H1 (cell line): ENCODE results near the gene R3HDM1. TPM values are rescaled to one million over a fixed set of nuclear protein-coding genes. Genes with fewer than 3 reads are reported as not detected.

Experiments used
- CTCF ChIA-PET: fragments of 300-600 bp; sonication (Branson Sonifier 250); formaldehyde crosslinking; loops from one replicate; lab custom pipeline; 2021; ENCODE audit not compliant: partially characterized antibody; lab: Charles Lee
- POLR2A ChIA-PET: fragments of 300-600 bp; sonication (Branson Sonifier 250); formaldehyde crosslinking; loops from one replicate; lab custom pipeline; 2021; ENCODE audit warnings: inconsistent platforms; ENCODE audit not compliant: partially characterized antibody; lab: Charles Lee
- DNase-seq, 2 experiments: peaks; one replicate each; pipeline versions ENCODE4 v3.0.0 to v3.0.0-alpha.2; 2010 to 2022; ENCODE audit warnings: low spot score in 2 of 2, low read depth in 1 of 2, mixed read lengths in 1 of 2
- FAIRE-seq: peaks from 2 replicates; lab custom pipeline; 2011; peaks lifted over from hg19 to GRCh38; lab: Jason Lieb, UNC
- H2AFZ ChIP-seq: 2 replicates; pipeline ENCODE4 v1.8.1; 2012; ENCODE audit warnings: low read length, inconsistent platforms
- H2AK5ac ChIP-seq: 2 replicates; pipeline ENCODE4 v1.6.1; 2013; ENCODE audit warnings: low read depth, low read length
- H2BK120ac ChIP-seq: replicated peaks from 2 replicates; pipeline ENCODE3; 2013; ENCODE audit warnings: low read depth, low read length, inconsistent platforms
- H2BK12ac ChIP-seq: 2 replicates; pipeline ENCODE4 v1.6.1; 2013; ENCODE audit warnings: low read depth, low read length
- H2BK15ac ChIP-seq: 2 replicates; pipeline ENCODE4 v1.6.1; 2013; ENCODE audit warnings: low read length
- H2BK20ac ChIP-seq: 2 replicates; pipeline ENCODE4 v1.6.1; 2013; ENCODE audit warnings: low read length
- H2BK5ac ChIP-seq: 2 replicates; pipeline ENCODE4 v1.6.1; 2013; ENCODE audit warnings: low read depth, low read length
- H3K14ac ChIP-seq: 2 replicates; pipeline ENCODE4 v1.6.1; 2013; ENCODE audit warnings: inconsistent platforms; ENCODE audit not compliant: insufficient read length
- H3K18ac ChIP-seq: 2 replicates; pipeline ENCODE4 v1.6.1; 2013; ENCODE audit warnings: low read length; ENCODE audit errors: extremely low read depth
- H3K23ac ChIP-seq: 2 replicates; pipeline ENCODE4 v1.6.1; 2013; ENCODE audit warnings: inconsistent platforms; ENCODE audit not compliant: insufficient read length
- H3K23me2 ChIP-seq: 2 replicates; pipeline ENCODE4 v1.6.1; 2013; ENCODE audit warnings: low read depth, low read length
- H3K27ac ChIP-seq: 2 replicates; pipeline ENCODE4 v1.6.1; 2011; ENCODE audit warnings: low read depth, low read length, inconsistent platforms
- H3K27me3 ChIP-seq, 4 experiments: replicated peaks in 1 of 4; 1 replicate in 1 of 4; 2 replicates in 3 of 4; pipeline versions ENCODE4 v1.6.1 to v1.8.1; 2011 to 2013; ENCODE audit warnings: low read length in 3 of 4, mild to moderate bottlenecking in 3 of 4, inconsistent platforms in 2 of 4, mixed read lengths in 2 of 4, moderate library complexity in 1 of 4; ENCODE audit not compliant: control insufficient read depth in 3 of 4, insufficient read depth in 3 of 4; ENCODE audit errors: extremely low read depth in 1 of 4
- H3K36me3 ChIP-seq, 4 experiments: 2 replicates each; pipeline versions ENCODE4 v1.6.1 to v1.8.1; 2011 to 2013; ENCODE audit warnings: mild to moderate bottlenecking in 4 of 4, low read length in 3 of 4, moderate library complexity in 2 of 4, control low read depth in 1 of 4, inconsistent platforms in 1 of 4; ENCODE audit not compliant: insufficient read depth in 4 of 4, control insufficient read depth in 2 of 4
- H3K4ac ChIP-seq: replicated peaks from 2 replicates; pipeline ENCODE3; 2013; ENCODE audit warnings: low read length, low read depth, mixed read lengths, inconsistent platforms; ENCODE audit not compliant: insufficient read length
- H3K4me1 ChIP-seq, 4 experiments: replicated peaks in 1 of 4; 1 replicate in 1 of 4; 2 replicates in 3 of 4; pipeline versions ENCODE4 v1.6.1 to v1.8.1; 2011 to 2013; ENCODE audit warnings: low read length in 3 of 4, inconsistent platforms in 2 of 4, mixed read lengths in 1 of 4; ENCODE audit not compliant: insufficient read depth in 4 of 4, control insufficient read depth in 3 of 4
- H3K4me2 ChIP-seq, 2 experiments: 2 replicates each; pipeline versions ENCODE4 v1.6.1 to v1.8.1; 2011 to 2013; ENCODE audit warnings: low read depth in 2 of 2, low read length in 2 of 2, control low read depth in 1 of 2, inconsistent platforms in 1 of 2, mild to moderate bottlenecking in 1 of 2; ENCODE audit not compliant: insufficient read depth in 1 of 2
- H3K4me3 ChIP-seq, 4 experiments: fragments of 200-600, 300-600 bp in 1 of 4; sonication (generic), shearing (Covaris generic), sonication (Bioruptor Twin) in 1 of 4; 2 replicates each; pipeline versions ENCODE4 v1.5.1 to v1.8.1; 2011 to 2016; ENCODE audit warnings: low read length in 4 of 4, low read depth in 3 of 4, control low read depth in 2 of 4, inconsistent platforms in 2 of 4, mild to moderate bottlenecking in 2 of 4, mixed read lengths in 1 of 4, moderate library complexity in 1 of 4; ENCODE audit not compliant: insufficient read depth in 2 of 4; ENCODE audit errors: extremely low read depth in 1 of 4
- H3K56ac ChIP-seq: replicated peaks from 2 replicates; pipeline ENCODE3; 2013; ENCODE audit warnings: low read depth, mild to moderate bottlenecking, mixed read lengths, low read length, inconsistent platforms; ENCODE audit not compliant: insufficient read length
- H3K79me1 ChIP-seq: 2 replicates; pipeline ENCODE4 v1.6.1; 2013; ENCODE audit warnings: low read depth, low read length, control low read depth
- H3K79me2 ChIP-seq, 2 experiments: 2 replicates each; pipeline versions ENCODE4 v1.6.1 to v1.8.1; 2012 to 2013; ENCODE audit warnings: low read length in 2 of 2, mild to moderate bottlenecking in 2 of 2, inconsistent platforms in 1 of 2; ENCODE audit not compliant: insufficient read depth in 2 of 2, control insufficient read depth in 1 of 2
- H3K9ac ChIP-seq, 4 experiments: replicated peaks in 1 of 4; 1 replicate in 1 of 4; 2 replicates in 3 of 4; pipeline versions ENCODE4 v1.6.1 to v1.8.1; 2011 to 2013; ENCODE audit warnings: low read depth in 3 of 4, low read length in 3 of 4, control low read depth in 2 of 4, mild to moderate bottlenecking in 2 of 4, moderate library complexity in 2 of 4, inconsistent platforms in 1 of 4; ENCODE audit errors: extremely low read depth in 1 of 4
- H3K9me3 ChIP-seq, 2 experiments: 2 replicates each; pipeline versions ENCODE4 v1.6.1 to v1.8.1; 2012 to 2013; ENCODE audit warnings: mild to moderate bottlenecking in 2 of 2, moderate library complexity in 2 of 2, control low read depth in 1 of 2, inconsistent platforms in 1 of 2, low read depth in 1 of 2, low read length in 1 of 2, mixed read lengths in 1 of 2; ENCODE audit not compliant: insufficient read depth in 2 of 2
- H4K20me1 ChIP-seq, 2 experiments: replicated peaks in 1 of 2; 2 replicates each; pipeline versions ENCODE3 to v1.8.1; 2011 to 2013; ENCODE audit warnings: inconsistent platforms in 2 of 2, low read length in 2 of 2, mild to moderate bottlenecking in 1 of 2; ENCODE audit not compliant: insufficient read depth in 2 of 2, control insufficient read depth in 1 of 2
- H4K5ac ChIP-seq: 2 replicates; pipeline ENCODE4 v1.6.1; 2013; ENCODE audit warnings: low read length, low read depth, mixed read lengths, inconsistent platforms; ENCODE audit not compliant: insufficient read length
- H4K8ac ChIP-seq: 2 replicates; pipeline ENCODE4 v1.8.0; 2013; ENCODE audit warnings: mild to moderate bottlenecking, moderate library complexity, low read length, inconsistent platforms; ENCODE audit not compliant: insufficient read depth; ENCODE audit errors: extremely low read depth
- H4K91ac ChIP-seq: replicated peaks from 2 replicates; pipeline ENCODE3; 2013; ENCODE audit warnings: low read length, mixed read lengths, inconsistent platforms; ENCODE audit not compliant: insufficient read length
- CBX5 ChIP-seq: fragments of 300-800, 300-1000 bp; sonication (generic); IDR thresholded peaks from 2 replicates; pipeline ENCODE4 v1.7.1; 2016; ENCODE audit warnings: antibody characterized with exemption, low read length, low read depth
- CTBP2 ChIP-seq: IDR thresholded peaks from 2 replicates; pipeline ENCODE4 v1.7.0; 2011; ENCODE audit warnings: borderline replicate concordance, mild to moderate bottlenecking, moderate library complexity, mixed read lengths, low read length; ENCODE audit not compliant: insufficient read depth, insufficient read length
- MAFK ChIP-seq: IDR thresholded peaks from 2 replicates; pipeline ENCODE4 v1.6.1; 2012; ENCODE audit warnings: low read depth, mild to moderate bottlenecking, improper control_type of control experiment, low read length
- NANOG ChIP-seq: IDR thresholded peaks from 2 replicates; pipeline ENCODE4 v1.6.1; 2011; ENCODE audit warnings: low read length, low read depth, mild to moderate bottlenecking, inconsistent platforms; ENCODE audit not compliant: insufficient read depth, poor library complexity, severe bottlenecking
- RAD21 ChIP-seq, 2 experiments: IDR thresholded peaks in 1 of 2; conservative IDR thresholded peaks in 1 of 2; 2 replicates each; pipeline ENCODE4 v1.6.1; 2011; ENCODE audit warnings: low read depth in 2 of 2, low read length in 2 of 2, improper control_type of control experiment in 1 of 2, inconsistent platforms in 1 of 2, mild to moderate bottlenecking in 1 of 2, moderate library complexity in 1 of 2
- SAP30 ChIP-seq: fragments of 300-600 bp; sonication (generic); IDR thresholded peaks from 2 replicates; pipeline ENCODE4 v1.7.1; 2012; ENCODE audit warnings: low read length, moderate library complexity, mild to moderate bottlenecking, inconsistent platforms; ENCODE audit not compliant: insufficient read depth, insufficient replicate concordance
- TEAD4 ChIP-seq: IDR thresholded peaks from 2 replicates; pipeline ENCODE4 v1.6.1; 2012; ENCODE audit warnings: low read depth, low read length, inconsistent platforms, mixed read lengths
- WGBS, 2 experiments: shearing (Covaris generic) in 1 of 2; methylation state at CpG; one replicate each; pipeline versions ENCODE4 v1.1.6 to v1.1.7; 2013 to 2015; ENCODE audit warnings: low lambda C conversion rate in 2 of 2, mixed read lengths in 2 of 2, inconsistent platforms in 1 of 2, low coverage in 1 of 2, missing lambda C conversion rate in 1 of 2; ENCODE audit not compliant: insufficient replicate concordance in 2 of 2, insufficient coverage in 1 of 2, insufficient read length in 1 of 2; ENCODE audit errors: extremely low coverage in 1 of 2, missing lambda C conversion rate in 1 of 2; 5-methylcytosine and 5-hydroxymethylcytosine counted together
- polyA plus RNA-seq, 7 experiments: library from polyadenylated mRNA; depleted of rRNA in 3 of 7; stranded (reverse) in 5 of 7; unstranded in 2 of 7; fragments of >200 nt in 5 of 7; fragments of 200-250 nt in 2 of 7; gene quantifications; 1 replicate in 5 of 7; 2 replicates in 1 of 7; 4 replicates in 1 of 7; pipeline versions ENCODE4 v1.2.1 to v1.2.3, GENCODE V29; 2011 to 2013; ENCODE audit warnings: missing spikeins in 2 of 7, mixed read lengths in 2 of 7
- total RNA-seq: library from RNA; stranded (reverse); fragmentation: NEBNext Ultra II Directional; extraction: Animal tissue kit (Norgen Biotek cat#: 25700); gene quantifications from 2 replicates; pipeline ENCODE4 v1.2.1, GENCODE V29; 2021

The R3HDM1 gene
- total and polyA plus RNA-seq, 2 of the 8 experiments (the other 6 are each of a cell fraction or from before 2014, with no cell fraction given): 77.7 to 120 TPM

- peak overlapping the region; percentile 11; the same call in 1 of the 2 replicates for H2BK20ac ChIP-seq
- H3K9ac ChIP-seq: no peak overlapping the region
- WGBS, 2 experiments: 75% methylated on average over 1 of the region's 1 CpG; no CpG with 5 or more reads in 1 of the 2 experiments
- TF ChIP-seq TEAD4 (no peak), CTBP2 (no peak), RAD21 (IDR thresholded peaks at IDR 0.05 in 1 of 2, conservative IDR thresholded peaks at IDR 0.05 in 1 of 2; ENCODE audit: low read depth in 2 of 2, low read length in 2 of 2) (no peak), NANOG (no peak), MAFK (no peak), CBX5 (no peak), SAP30 (no peak)
Observed at GRCh38 chr2:135587958-135588357, 56.7 kb downstream of the R3HDM1 start.

More at GRCh38 chr2:135587958-135588357, 56.7 kb downstream of the R3HDM1 start:
- Histone ChIP-seq H3K4me2 (peak overlapping the region in 1 of 2 experiments; percentile 31; a peak in 1 of 4 replicates), H4K20me1 (no peaks in the 10 kb centered on the region), H3K4me3 (no peak overlapping the region), H3K27ac (no peak overlapping the region), H2BK12ac (no peak overlapping the region), H3K9me3 (peaks cover 7 to 12% of the 10 kb centered on the region in 2 experiments; a peak in 3 of 4 replicates), H2BK15ac (no peak overlapping the region), H3K56ac (peak overlapping the region; percentile 70), H2BK5ac (no peak overlapping the region; the same call in 1 of the 2 replicates), H4K5ac (no peak overlapping the region), H2BK120ac (no peak overlapping the region), H3K4ac (no peak overlapping the region), H3K18ac (no peak overlapping the region), H3K36me3 (peaks cover 0 to 10% (median 4%) of the 10 kb centered on the region in 4 experiments; a peak in 5 of 8 replicates), H3K79me2 (peaks cover 0 to 32% of the 10 kb centered on the region in 2 experiments; a peak in 1 of 4 replicates), H4K91ac (no peak overlapping the region), H2AFZ (no peak overlapping the region), H3K23me2 (no peaks in the 10 kb centered on the region), H3K14ac (no peak overlapping the region), H2AK5ac (0 out of 2 replicates have a peak overlapping the region, but pooled peaks have one; percentile 31), H3K4me1 (peaks cover 0 to 5% (median 3%) of the 10 kb centered on the region in 4 experiments; a peak in 5 of 7 replicates), H3K79me1 (peaks cover 2% of the 10 kb centered on the region; the same call in 1 of the 2 replicates), H3K27me3 (no peaks in the 10 kb centered on the region), H4K8ac (no peak overlapping the region), H3K23ac (no peak overlapping the region)
- POLR2A ChIA-PET: no interaction called here
- FAIRE-seq (peak; percentile 7), DNase-seq (no peak)
- CTCF ChIA-PET: no interaction called here
